H9 (cell line): Measurements from ENCODE around the gene CERS3. TPM values are rescaled to one million over a fixed set of nuclear protein-coding genes. Genes with fewer than 3 reads are reported as not detected.

Experiments
- DNase-seq: peaks from one replicate; pipeline ENCODE4 v3.0.0-alpha.2; 2017
- H2AFZ ChIP-seq: one replicate; pipeline ENCODE4 v1.6.1; 2013; ENCODE audit warnings: mild to moderate bottlenecking, low read length, control low read depth, moderate library complexity
- H2AK5ac ChIP-seq: 2 replicates; pipeline ENCODE4 v1.6.1; 2013; ENCODE audit warnings: low read length, control low read depth, mixed read lengths; ENCODE audit not compliant: insufficient read length
- H2BK120ac ChIP-seq: one replicate; pipeline ENCODE4 v1.6.1; 2013; ENCODE audit warnings: low read depth, mild to moderate bottlenecking, low read length, control low read depth, inconsistent platforms; ENCODE audit not compliant: poor library complexity, severe bottlenecking
- H2BK12ac ChIP-seq: 2 replicates; pipeline ENCODE4 v1.6.1; 2013; ENCODE audit warnings: low read length, control low read depth, mixed read lengths, low read depth; ENCODE audit not compliant: insufficient read length
- H2BK15ac ChIP-seq: 2 replicates; pipeline ENCODE4 v1.6.1; 2013; ENCODE audit warnings: low read depth, low read length, control low read depth
- H2BK20ac ChIP-seq: one replicate; pipeline ENCODE4 v1.6.1; 2013; ENCODE audit warnings: low read depth, mild to moderate bottlenecking, low read length, control low read depth, inconsistent platforms; ENCODE audit not compliant: poor library complexity, severe bottlenecking
- H2BK5ac ChIP-seq: 2 replicates; pipeline ENCODE4 v1.6.1; 2013; ENCODE audit warnings: low read length, control low read depth, mixed read lengths; ENCODE audit not compliant: insufficient read length
- H3K14ac ChIP-seq: 2 replicates; pipeline ENCODE4 v1.6.1; 2013; ENCODE audit warnings: low read length, control low read depth; ENCODE audit not compliant: insufficient read depth
- H3K18ac ChIP-seq: 2 replicates; pipeline ENCODE4 v1.6.1; 2013; ENCODE audit warnings: low read depth, mild to moderate bottlenecking, mixed read lengths, low read length, control low read depth; ENCODE audit not compliant: insufficient read length
- H3K23ac ChIP-seq: 2 replicates; pipeline ENCODE4 v1.6.1; 2013; ENCODE audit warnings: low read length, control low read depth, mixed read lengths, low read depth; ENCODE audit not compliant: insufficient read length
- H3K23me2 ChIP-seq: 2 replicates; pipeline ENCODE4 v1.6.1; 2013; ENCODE audit warnings: low read depth, mild to moderate bottlenecking, mixed read lengths, low read length, control low read depth; ENCODE audit not compliant: insufficient read length, poor library complexity, severe bottlenecking
- H3K27ac ChIP-seq: 2 replicates; pipeline ENCODE4 v1.5.1; 2013; ENCODE audit warnings: low read length, control low read depth, mixed read lengths, low read depth; ENCODE audit not compliant: insufficient read length
- H3K27me3 ChIP-seq: 2 replicates; pipeline ENCODE4 v1.6.1; 2013; ENCODE audit warnings: low read length, control low read depth, inconsistent platforms; ENCODE audit not compliant: insufficient read depth
- H3K4ac ChIP-seq: 2 replicates; pipeline ENCODE4 v1.6.1; 2013; ENCODE audit warnings: low read depth, mild to moderate bottlenecking, control low read depth, inconsistent platforms, low read length, moderate library complexity
- H3K4me1 ChIP-seq: 2 replicates; pipeline ENCODE4 v1.6.1; 2013; ENCODE audit warnings: low read length, control low read depth, inconsistent platforms; ENCODE audit not compliant: insufficient read depth
- H3K4me2 ChIP-seq: 2 replicates; pipeline ENCODE4 v1.6.1; 2013; ENCODE audit warnings: low read length, control low read depth, mixed read lengths; ENCODE audit not compliant: insufficient read length, insufficient read depth
- H3K56ac ChIP-seq: 2 replicates; pipeline ENCODE4 v1.6.1; 2013; ENCODE audit warnings: low read depth, mild to moderate bottlenecking, mixed read lengths, low read length, control low read depth; ENCODE audit not compliant: insufficient read length
- H3K79me1 ChIP-seq: 2 replicates; pipeline ENCODE4 v1.6.1; 2013; ENCODE audit warnings: low read depth, mild to moderate bottlenecking, moderate library complexity, low read length, control low read depth, inconsistent platforms; ENCODE audit not compliant: insufficient read depth, poor library complexity, severe bottlenecking
- H3K79me2 ChIP-seq: 2 replicates; pipeline ENCODE4 v1.6.1; 2013; ENCODE audit warnings: low read length, control low read depth, inconsistent platforms; ENCODE audit not compliant: insufficient read depth
- H3K9ac ChIP-seq: 2 replicates; pipeline ENCODE4 v1.6.1; 2013; ENCODE audit warnings: low read length, control low read depth, mixed read lengths; ENCODE audit not compliant: insufficient read length; ENCODE audit errors: extremely low read depth
- H3K9me3 ChIP-seq: one replicate; pipeline ENCODE4 v1.6.1; 2013; ENCODE audit warnings: low read depth, low read length, inconsistent platforms; ENCODE audit not compliant: control insufficient read depth
- H3T11ph ChIP-seq: one replicate; pipeline ENCODE4 v1.6.1; 2013; ENCODE audit warnings: mild to moderate bottlenecking, low read length, control low read depth, inconsistent platforms
- H4K20me1 ChIP-seq: one replicate; pipeline ENCODE4 v1.6.1; 2013; ENCODE audit not compliant: control insufficient read depth, insufficient read length, insufficient read depth
- H4K5ac ChIP-seq: 2 replicates; pipeline ENCODE4 v1.6.1; 2013; ENCODE audit warnings: low read depth, mild to moderate bottlenecking, mixed read lengths, low read length, control low read depth; ENCODE audit not compliant: insufficient read length
- H4K8ac ChIP-seq: replicated peaks from 2 replicates; pipeline ENCODE4 v1.6.1; 2013; ENCODE audit warnings: low read length, control low read depth, mixed read lengths, low read depth; ENCODE audit not compliant: insufficient read length
- H4K91ac ChIP-seq: 2 replicates; pipeline ENCODE4 v1.6.1; 2013; ENCODE audit warnings: low read depth, mild to moderate bottlenecking, moderate library complexity, mixed read lengths, low read length, control low read depth; ENCODE audit not compliant: insufficient read length
- H3K27ac Mint-ChIP-seq, 3 experiments: 2 replicates in 2 of 3; 3 replicates in 1 of 3; pipeline ENCODE4 v1.8.0; 2020 to 2021; ENCODE audit warnings: mixed read lengths in 3 of 3, mild to moderate bottlenecking in 1 of 3, moderate library complexity in 1 of 3
- H3K27me3 Mint-ChIP-seq: 2 replicates; pipeline ENCODE4 v1.8.0; 2021; ENCODE audit warnings: low read depth, mild to moderate bottlenecking, moderate library complexity, mixed read lengths
- H3K36me3 Mint-ChIP-seq, 3 experiments: 2 replicates in 2 of 3; 3 replicates in 1 of 3; pipeline ENCODE4 v1.8.0; 2020 to 2021; ENCODE audit warnings: low read depth in 3 of 3, mixed read lengths in 3 of 3; ENCODE audit not compliant: insufficient read depth in 1 of 3
- H3K4me1 Mint-ChIP-seq, 2 experiments: 2 replicates each; pipeline ENCODE4 v1.8.0; 2020; ENCODE audit warnings: mixed read lengths in 2 of 2
- H3K4me3 Mint-ChIP-seq, 2 experiments: 2 replicates in 1 of 2; 3 replicates in 1 of 2; pipeline ENCODE4 v1.8.0; 2020 to 2021; ENCODE audit warnings: mild to moderate bottlenecking in 2 of 2, mixed read lengths in 2 of 2, moderate library complexity in 1 of 2
- H3K9me3 Mint-ChIP-seq, 2 experiments: 2 replicates in 1 of 2; 3 replicates in 1 of 2; pipeline ENCODE4 v1.8.0; 2020; ENCODE audit warnings: mild to moderate bottlenecking in 2 of 2, mixed read lengths in 2 of 2, moderate library complexity in 1 of 2
- CTCF ChIP-seq: fragments of 200-600 bp; sonication (generic); conservative IDR thresholded peaks from 3 replicates; pipeline ENCODE4 v1.8.0; 2021; ENCODE audit warnings: antibody characterized with exemption, mild to moderate bottlenecking
- WGBS: extraction: QIAGEN DNeasy Blood & Tissue Kit; methylation state at CpG from one replicate; pipeline ENCODE4 v1.1.7; 2013; ENCODE audit warnings: missing lambda C conversion rate, low lambda C conversion rate, mixed read lengths; ENCODE audit not compliant: insufficient read length; ENCODE audit errors: extremely low coverage; 5-methylcytosine and 5-hydroxymethylcytosine counted together
- total RNA-seq: library from RNA; stranded (reverse); gene quantifications from 2 replicates; pipeline ENCODE4 v1.2.1, GENCODE V29; 2021

The CERS3 gene
- total RNA-seq, 1 experiment from 2014 or later, result 1.4 TPM

DNA sequence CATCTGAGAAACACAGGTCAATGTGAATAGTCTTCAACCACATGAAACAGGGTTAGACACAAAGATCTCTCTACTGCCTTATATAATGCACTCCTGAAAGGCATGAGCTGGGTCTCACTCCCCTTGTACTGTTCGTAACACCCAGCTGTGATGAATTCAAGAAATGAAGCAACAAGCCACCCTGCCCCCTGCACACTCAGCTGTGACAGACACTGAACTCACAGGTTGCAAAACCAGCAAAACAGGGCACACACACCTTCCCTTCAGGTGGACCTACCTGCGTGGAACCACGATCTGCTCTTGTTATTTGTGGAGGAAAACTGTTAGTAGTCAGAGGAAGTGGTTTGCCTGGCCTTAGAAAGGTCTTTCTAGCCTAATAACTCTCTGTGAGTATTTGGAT lies 64.5 kb downstream of the CERS3 start:
- Histone ChIP-seq H3K14ac (no peak overlapping the region), H4K5ac (no peak overlapping the region), H3K23me2 (no peaks in the 10 kb centered on the region), H3K4ac (no peak overlapping the region), H2BK20ac (no peak overlapping the region), H3K4me1 (no peaks in the 10 kb centered on the region; the same call in 1 of the 2 replicates), H4K91ac (no peak overlapping the region), H3K56ac (no peak overlapping the region), H3T11ph (no peak overlapping the region), H3K27ac (no peak overlapping the region), H3K9me3 (no peaks in the 10 kb centered on the region), H2BK12ac (no peak overlapping the region), H3K23ac (no peak overlapping the region), H2AFZ (no peak overlapping the region), H4K20me1 (no peaks in the 10 kb centered on the region), H3K4me2 (no peak overlapping the region), H3K79me2 (no peaks in the 10 kb centered on the region), H2BK5ac (no peak overlapping the region), H3K79me1 (no peaks in the 10 kb centered on the region), H3K18ac (no peak overlapping the region), H4K8ac (no peak overlapping the region), H2BK120ac (no peak overlapping the region), H3K9ac (no peak overlapping the region), H2BK15ac (no peak overlapping the region), H3K27me3 (no peaks in the 10 kb centered on the region), H2AK5ac (no peak overlapping the region)
- Mint-ChIP-seq H3K36me3 (no peaks in the 10 kb centered on the region; a peak in 1 of 7 replicates), H3K4me3 (no peak overlapping the region), H3K27ac (no peak overlapping the region; a peak in 1 of 7 replicates), H3K4me1 (peaks cover 27 to 28% of the 10 kb centered on the region in 2 experiments), H3K27me3 (no peaks in the 10 kb centered on the region), H3K9me3 (no peaks in the 10 kb centered on the region)
- TF ChIP-seq CTCF, result no peak
- no CpG with 5 or more reads among the region's 3 CpGs for WGBS
- DNase-seq, result no peak
